ENCODE results near the gene ANXA11. TPM values are rescaled to one million over a fixed set of nuclear protein-coding genes. Genes with fewer than 3 reads are reported as not detected.
A peak's percentile ranks its signal among the peaks of the same experiment; 100 is the strongest.

ANXA11 gene
- total and polyA plus RNA-seq, 12 donors: 39.0 to 249 (median 73.2) TPM

- no peaks in the 10 kb centered on the region for H3K27me3 ChIP-seq
- no peaks in the 10 kb centered on the region for H3K9me3 ChIP-seq (replicated peaks in 1 of 3)
- H3K36me3 ChIP-seq (replicated peaks in 1 of 2): peaks cover 0 to 53% of the 10 kb centered on the region in 2 donors
- DNase-seq: no peak
- WGBS, 4 donors: 76 to 84% (median 82%) methylated on average over 9 of the region's 9 CpGs
- peaks cover 4 to 17% of the 10 kb centered on the region in 2 donors for H3K4me1 ChIP-seq (replicated peaks in 1 of 2)
- TF ChIP-seq POLR2A (IDR thresholded peaks at IDR 0.05) (no peak), CTCF (IDR thresholded peaks at IDR 0.05) (no peak)
- peak overlapping the region in 2 of 5 donors; percentile 76 to 89 for H3K27ac ChIP-seq
- intact Hi-C loops (cut with DNase I): loop anchor here (5.0 kb wide), 2 partner anchors 43 to 48 kb away; partner anchors contain the start of gene ANXA11 (in 1 of the 2)
- no peak overlapping the region for H3K4me3 ChIP-seq
Observed at GRCh38 chr10:80159166-80159873, 46.0 kb downstream of the ANXA11 start.

DNA sequence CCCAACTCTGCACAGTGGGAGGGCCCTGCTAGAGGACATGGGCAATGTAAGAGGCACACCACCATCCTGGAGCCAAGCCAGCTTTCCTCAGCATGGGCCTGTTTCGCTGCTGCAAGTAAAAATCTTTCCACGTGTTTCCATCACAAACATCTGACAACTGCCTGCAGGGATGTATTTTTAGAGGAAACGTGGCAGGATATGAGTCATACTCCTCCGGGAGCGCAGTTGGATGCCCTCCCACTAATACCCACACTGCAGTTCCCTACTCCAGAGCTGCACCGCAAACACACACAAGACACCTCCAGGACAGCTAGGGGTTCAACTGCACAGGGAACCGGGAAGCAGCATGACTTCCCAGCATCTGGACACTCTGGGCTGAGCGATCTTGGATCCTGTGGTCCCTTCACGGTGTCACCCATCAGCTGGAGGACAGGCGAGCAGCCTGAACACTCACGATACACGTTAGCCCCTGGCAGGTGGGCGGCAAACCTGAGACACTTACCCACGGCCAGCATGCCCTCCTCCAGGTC is 46.7 kb downstream of the ANXA11 start:
- Histone ChIP-seq H3K4me3 (no peak overlapping the region), H3K9me3 (replicated peaks in 1 of 3) (no peaks in the 10 kb centered on the region), H3K27ac (peak overlapping the region in 3 of 5 donors; percentile 35 to 89 (median 76)), H3K27me3 (no peaks in the 10 kb centered on the region), H3K4me1 (replicated peaks in 1 of 2) (peaks cover 4 to 17% of the 10 kb centered on the region in 2 donors), H3K36me3 (replicated peaks in 1 of 2) (peaks cover 0 to 55% of the 10 kb centered on the region in 2 donors)
- 2 to 36% (median 32%) methylated on average over 7 to 14 of the region's 14 CpGs for WGBS, 4 donors
- intact Hi-C loops (cut with DNase I): loop anchor here (5.0 kb wide), 2 partner anchors 44 to 49 kb away; partner anchors contain the start of gene ANXA11 (in 1 of the 2)
- TF ChIP-seq CTCF (IDR thresholded peaks at IDR 0.05) (peak in 1 of 6 experiments; percentile 13), POLR2A (IDR thresholded peaks at IDR 0.05) (no peak)
- peak; percentile 69 to 91 (median 86) for DNase-seq

GRCh38 chr10:80158126-80158525 is 47.2 kb downstream of the ANXA11 start:
- Histone ChIP-seq H3K4me3 (no peak overlapping the region), H3K4me1 (replicated peaks in 1 of 2) (peaks cover 4 to 17% of the 10 kb centered on the region in 2 donors), H3K9me3 (replicated peaks in 1 of 3) (no peaks in the 10 kb centered on the region), H3K27ac (peak overlapping the region in 3 of 5 donors; percentile 35 to 89 (median 76)), H3K27me3 (no peaks in the 10 kb centered on the region), H3K36me3 (replicated peaks in 1 of 2) (peaks cover 0 to 54% of the 10 kb centered on the region in 2 donors)
- intact Hi-C loops (cut with DNase I): loop anchor here (5.0 kb wide), 2 partner anchors 44 to 49 kb away; partner anchors contain the start of gene ANXA11 (in 1 of the 2)
- no peak for DNase-seq
- 71 to 84% (median 79%) methylated on average over 5 of the region's 5 CpGs for WGBS, 4 donors
- no peak for TF ChIP-seq CTCF (IDR thresholded peaks at IDR 0.05)
- TF ChIP-seq POLR2A (IDR thresholded peaks at IDR 0.05): no peak

DNA sequence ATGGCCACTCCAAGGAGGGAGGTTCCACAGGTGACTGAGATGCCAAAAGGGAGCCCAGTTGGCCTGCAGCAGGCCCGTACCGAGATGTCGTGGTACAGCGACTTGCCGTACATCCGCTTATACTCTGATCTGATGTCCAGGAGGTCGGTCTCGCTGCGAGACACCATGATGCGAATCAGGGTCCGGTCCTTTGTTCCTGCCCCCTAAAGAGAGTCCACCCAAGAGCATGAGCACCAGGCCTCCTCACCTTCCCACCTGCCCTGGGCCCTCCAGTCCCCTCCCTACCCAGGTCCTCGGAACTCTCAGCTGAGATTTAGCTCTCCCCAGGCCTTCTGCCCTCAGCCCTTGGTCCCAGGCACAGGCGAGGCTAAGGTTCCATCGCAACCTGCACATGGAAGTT is 47.8 kb downstream of the ANXA11 start:
- intact Hi-C loops (cut with DNase I): loop anchor here (5.0 kb wide), 2 partner anchors 45 to 50 kb away; partner anchors contain the start of gene ANXA11 (in 1 of the 2)
- Histone ChIP-seq H3K9me3 (replicated peaks in 1 of 3) (no peaks in the 10 kb centered on the region), H3K36me3 (replicated peaks in 1 of 2) (peaks cover 0 to 54% of the 10 kb centered on the region in 2 donors), H3K4me1 (replicated peaks in 1 of 2) (peaks cover 4 to 17% of the 10 kb centered on the region in 2 donors), H3K27ac (peak overlapping the region in 2 of 5 donors; percentile 76 to 89), H3K27me3 (no peaks in the 10 kb centered on the region), H3K4me3 (no peak overlapping the region)
- no peak for TF ChIP-seq CTCF (IDR thresholded peaks at IDR 0.05)
- TF ChIP-seq POLR2A (IDR thresholded peaks at IDR 0.05): no peak
- WGBS, 4 donors: 94 to 99% (median 98%) methylated on average over 12 to 14 of the region's 14 CpGs
- DNase-seq: no peak
